Measurements from ENCODE around the gene GIT1. TPM values are rescaled to one million over a fixed set of nuclear protein-coding genes. Genes with fewer than 3 reads are reported as not detected.

The GIT1 gene
- polyA plus RNA-seq, 3 donors from 2014 or later: 2.3 to 8.9 (median 5.1) TPM

- DNase-seq: no peak
- H3K4me3 Mint-ChIP-seq: no peak overlapping the region
- H3K4me1 Mint-ChIP-seq: peaks cover 7 to 8% of the 10 kb centered on the region in 2 donors
- H3K9me3 Mint-ChIP-seq: no peaks in the 10 kb centered on the region
- peaks cover 0 to 4% (median 3%) of the 10 kb centered on the region in 3 donors for H3K27me3 Mint-ChIP-seq (ENCODE audit: low read depth in 3 of 3)
- H3K36me3 Mint-ChIP-seq: peaks cover 3 to 10% (median 4%) of the 10 kb centered on the region in 3 donors
- H3K27ac Mint-ChIP-seq: no peak overlapping the region
Measured at GRCh38 chr17:29577001-29577370, 12.5 kb downstream of the GIT1 start.

GRCh38 chr17:29576214-29577000, 13.0 kb downstream of the GIT1 start:
- Mint-ChIP-seq H3K4me1 (peaks cover 7 to 8% of the 10 kb centered on the region in 2 donors), H3K27me3 (ENCODE audit: low read depth in 3 of 3) (peaks cover 0 to 4% (median 3%) of the 10 kb centered on the region in 3 donors), H3K27ac (no peak overlapping the region), H3K4me3 (no peak overlapping the region), H3K9me3 (no peaks in the 10 kb centered on the region), H3K36me3 (peaks cover 3 to 10% (median 4%) of the 10 kb centered on the region in 3 donors)
- no peak for DNase-seq

GRCh38 chr17:29575511-29576213, 13.8 kb downstream of the GIT1 start:
- DNase-seq: no peak
- no peaks in the 10 kb centered on the region for H3K9me3 Mint-ChIP-seq
- peaks cover 7 to 15% of the 10 kb centered on the region in 2 donors for H3K4me1 Mint-ChIP-seq
- peak overlapping the region in 1 of 6 donors; percentile 69 for H3K27ac Mint-ChIP-seq
- H3K27me3 Mint-ChIP-seq (ENCODE audit: low read depth in 3 of 3): peaks cover 2 to 4% (median 3%) of the 10 kb centered on the region in 3 donors
- peaks cover 3 to 10% (median 4%) of the 10 kb centered on the region in 3 donors for H3K36me3 Mint-ChIP-seq
- no peak overlapping the region for H3K4me3 Mint-ChIP-seq

- peaks cover 0 to 5% (median 0%) of the 10 kb centered on the region in 3 donors for H3K36me3 Mint-ChIP-seq
- DNase-seq: no peak
- H3K4me1 Mint-ChIP-seq: peaks cover 3 to 8% of the 10 kb centered on the region in 2 donors
- H3K27me3 Mint-ChIP-seq (ENCODE audit: low read depth in 3 of 3): peaks cover 2 to 4% (median 3%) of the 10 kb centered on the region in 3 donors
- peak overlapping the region in 2 of 6 donors; percentile 44 to 69 for H3K27ac Mint-ChIP-seq
- H3K9me3 Mint-ChIP-seq: no peaks in the 10 kb centered on the region
- no peak overlapping the region for H3K4me3 Mint-ChIP-seq
Measured at GRCh38 chr17:29574732-29575510, 14.5 kb downstream of the GIT1 start.

- Mint-ChIP-seq H3K9me3 (no peaks in the 10 kb centered on the region), H3K27me3 (ENCODE audit: low read depth in 3 of 3) (peaks cover under 1 to 7% (median 2%) of the 10 kb centered on the region in 3 donors), H3K36me3 (peaks cover 0 to 1% (median 0%) of the 10 kb centered on the region in 3 donors), H3K4me1 (peaks cover 5 to 11% of the 10 kb centered on the region in 2 donors), H3K4me3 (peak overlapping the region in 1 of 5 donors; percentile 12), H3K27ac (peak overlapping the region in 1 of 6 donors; percentile 17)
- DNase-seq: no peak
Measured at GRCh38 chr17:29573871-29574731, 15.3 kb downstream of the GIT1 start.

- no peaks in the 10 kb centered on the region for H3K36me3 Mint-ChIP-seq
- H3K9me3 Mint-ChIP-seq: no peaks in the 10 kb centered on the region
- H3K4me3 Mint-ChIP-seq: no peak overlapping the region
- no peak for DNase-seq
- H3K4me1 Mint-ChIP-seq: peaks cover 7 to 14% of the 10 kb centered on the region in 2 donors
- H3K27ac Mint-ChIP-seq: peak overlapping the region in 1 of 6 donors; percentile 17
- H3K27me3 Mint-ChIP-seq (ENCODE audit: low read depth in 3 of 3): peaks cover 2 to 8% (median 3%) of the 10 kb centered on the region in 3 donors
Measured at GRCh38 chr17:29573558-29573869, 15.9 kb downstream of the GIT1 start.

- peak in 2 of 3 donors; percentile 68 to 71 for DNase-seq
- H3K4me1 Mint-ChIP-seq: peaks cover 7 to 14% of the 10 kb centered on the region in 2 donors
- H3K36me3 Mint-ChIP-seq: no peaks in the 10 kb centered on the region
- H3K4me3 Mint-ChIP-seq: peak overlapping the region in 1 of 5 donors; percentile 12
- H3K9me3 Mint-ChIP-seq: no peaks in the 10 kb centered on the region
- no peak overlapping the region for H3K27ac Mint-ChIP-seq
- peaks cover 6 to 8% (median 6%) of the 10 kb centered on the region in 3 donors for H3K27me3 Mint-ChIP-seq (ENCODE audit: low read depth in 3 of 3)
Measured at GRCh38 chr17:29572691-29573557, 16.5 kb downstream of the GIT1 start.

- no peak overlapping the region for H3K27ac Mint-ChIP-seq
- H3K27me3 Mint-ChIP-seq (ENCODE audit: low read depth in 3 of 3): peaks cover 8 to 9% (median 9%) of the 10 kb centered on the region in 3 donors
- H3K4me1 Mint-ChIP-seq: peaks cover 7 to 14% of the 10 kb centered on the region in 2 donors
- no peaks in the 10 kb centered on the region for H3K36me3 Mint-ChIP-seq
- peak overlapping the region in 1 of 5 donors; percentile 55 for H3K4me3 Mint-ChIP-seq
- no peaks in the 10 kb centered on the region for H3K9me3 Mint-ChIP-seq
- DNase-seq: no peak
Measured at GRCh38 chr17:29571883-29572681, 17.4 kb downstream of the GIT1 start.

- Mint-ChIP-seq H3K27me3 (ENCODE audit: low read depth in 3 of 3) (peaks cover 8 to 9% (median 9%) of the 10 kb centered on the region in 3 donors), H3K27ac (no peak overlapping the region), H3K9me3 (no peaks in the 10 kb centered on the region), H3K4me1 (peaks cover 7 to 14% of the 10 kb centered on the region in 2 donors), H3K36me3 (no peaks in the 10 kb centered on the region), H3K4me3 (peak overlapping the region in 1 of 5 donors; percentile 55)
- DNase-seq: no peak
Measured at GRCh38 chr17:29571486-29571882, 18.0 kb downstream of the GIT1 start.

- peak overlapping the region in 2 of 6 donors; percentile 20 to 75 for H3K27ac Mint-ChIP-seq
- H3K4me1 Mint-ChIP-seq: peaks cover 14 to 21% of the 10 kb centered on the region in 2 donors
Measured at GRCh38 chr17:29570521-29570920, 18.9 kb downstream of the GIT1 start.

GRCh38 chr17:29569245-29569950, 20.1 kb downstream of the GIT1 start:
- Mint-ChIP-seq H3K36me3 (no peaks in the 10 kb centered on the region), H3K9me3 (no peaks in the 10 kb centered on the region), H3K4me3 (peak overlapping the region; percentile 75 to 89 (median 85)), H3K27me3 (ENCODE audit: low read depth in 3 of 3) (peaks cover 8 to 17% (median 12%) of the 10 kb centered on the region in 3 donors), H3K27ac (peak overlapping the region; percentile 60 to 85 (median 78)), H3K4me1 (peaks cover 23 to 30% of the 10 kb centered on the region in 2 donors)
- DNase-seq: no peak

More at GRCh38 chr17:29570521-29570920, 18.9 kb downstream of the GIT1 start:
- H3K27me3 Mint-ChIP-seq (ENCODE audit: low read depth in 3 of 3): peaks cover 11 to 17% (median 12%) of the 10 kb centered on the region in 3 donors
- no peaks in the 10 kb centered on the region for H3K9me3 Mint-ChIP-seq
- H3K36me3 Mint-ChIP-seq: no peaks in the 10 kb centered on the region
- H3K4me3 Mint-ChIP-seq: peak overlapping the region; percentile 3 to 59 (median 50)
- DNase-seq: no peak

All from immature natural killer cell (primary cell).